NOMO-1 treated with DMSO at 0.1 percent for 48 hours (cell line): ENCODE results near the gene KLHL5.
"Not testable (repeated sequence)": the region's sequence is repeated elsewhere in the genome, so short reads cannot be mapped to it uniquely, and the experiment has no call there.

Experiments used
- DNase-seq: peaks from one replicate; lab custom pipeline; 2025; ENCODE audit not compliant: unreplicated experiment; lab: John Stamatoyannopoulos, UW

The KLHL5 gene

GRCh38 chr4:39085891-39086290 lies 23.9 kb downstream of the KLHL5 start:
- no peak for DNase-seq

- DNase-seq, result peak; percentile 74
Measured at GRCh38 chr4:39096847-39097246, 34.8 kb downstream of the KLHL5 start.

GRCh38 chr4:39097290-39097689 lies 35.3 kb downstream of the KLHL5 start:
- DNase-seq, result no peak

- no peak for DNase-seq
Measured at GRCh38 chr4:39102297-39102696, 40.3 kb downstream of the KLHL5 start.

- no peak for DNase-seq
Measured at GRCh38 chr4:39103291-39103690, 41.3 kb downstream of the KLHL5 start.

GRCh38 chr4:39104255-39104654 lies 42.2 kb downstream of the KLHL5 start:
- DNase-seq, result no peak

- DNase-seq, result no peak
Measured at GRCh38 chr4:39106011-39106410, 44.0 kb downstream of the KLHL5 start.

- no peak for DNase-seq
Measured at GRCh38 chr4:39114436-39114835, 52.4 kb downstream of the KLHL5 start.

- no peak for DNase-seq
Measured at GRCh38 chr4:39118034-39118658, 56.1 kb downstream of the KLHL5 start.

- DNase-seq, result no peak
Measured at GRCh38 chr4:39120418-39120817, 58.4 kb downstream of the KLHL5 start.

GRCh38 chr4:39124885-39125599 lies 63.0 kb downstream of the KLHL5 start:
- DNase-seq, result no peak

- DNase-seq, result no peak
Measured at GRCh38 chr4:39125600-39125985, 63.6 kb downstream of the KLHL5 start.

GRCh38 chr4:39126256-39127095 lies 64.4 kb downstream of the KLHL5 start:
- DNase-seq, result no peak

GRCh38 chr4:39133623-39134022 lies 71.6 kb downstream of the KLHL5 start:
- no peak for DNase-seq

- DNase-seq, result no peak
Measured at GRCh38 chr4:39134683-39135306, 72.8 kb downstream of the KLHL5 start.

GRCh38 chr4:39138227-39138626 lies 76.2 kb downstream of the KLHL5 start:
- not testable (repeated sequence) for DNase-seq

- no peak for DNase-seq
Measured at GRCh38 chr4:39146211-39146610, 84.2 kb downstream of the KLHL5 start.

GRCh38 chr4:39154009-39154408 lies 92.0 kb downstream of the KLHL5 start:
- peak; percentile 61 for DNase-seq

GRCh38 chr4:39157520-39157919 lies 95.5 kb downstream of the KLHL5 start:
- DNase-seq, result no peak

- DNase-seq, result no peak
Measured at GRCh38 chr4:39166177-39166576, 104.1 kb downstream of the KLHL5 start.

GRCh38 chr4:39166669-39167068 lies 104.6 kb downstream of the KLHL5 start:
- no peak for DNase-seq
